ENCODE results near the gene SASH1. TPM values are rescaled to one million over a fixed set of nuclear protein-coding genes. Genes with fewer than 3 reads are reported as not detected.

Gene SASH1
- total RNA-seq, 1 experiment from 2014 or later = 33.2 TPM

- Mint-ChIP-seq H3K4me1 (peaks cover 13 to 14% of the 10 kb centered on the region in 2 experiments), H3K27ac (no peak overlapping the region), H3K9me3 (no peaks in the 10 kb centered on the region; a peak in 1 of 5 replicates), H3K36me3 (ENCODE audit: insufficient read depth in 1 of 3, low read depth in 3 of 3) (no peaks in the 10 kb centered on the region), H3K4me3 (no peak overlapping the region), H3K27me3 (ENCODE audit: low read depth) (no peaks in the 10 kb centered on the region)
- Histone ChIP-seq H2BK15ac (ENCODE audit: low read depth, low read length) (no peak overlapping the region), H3K23me2 (ENCODE audit: insufficient read length, low read depth, low read length, poor library complexity, severe bottlenecking) (no peaks in the 10 kb centered on the region), H3K4ac (ENCODE audit: low read depth, low read length) (no peak overlapping the region), H2BK120ac (ENCODE audit: low read depth, low read length, poor library complexity, severe bottlenecking) (no peak overlapping the region), H4K5ac (ENCODE audit: insufficient read length, low read depth, low read length) (no peak overlapping the region), H3K56ac (ENCODE audit: insufficient read length, low read depth, low read length) (no peak overlapping the region), H2BK5ac (ENCODE audit: insufficient read length, low read length) (no peak overlapping the region), H3K27ac (ENCODE audit: insufficient read length, low read depth, low read length) (no peak overlapping the region), H4K8ac (replicated peaks; ENCODE audit: insufficient read length, low read depth, low read length) (no peak overlapping the region), H3K4me1 (ENCODE audit: insufficient read depth, low read length) (no peaks in the 10 kb centered on the region; the same call in 1 of the 2 replicates), H3K18ac (ENCODE audit: insufficient read length, low read depth, low read length) (no peak overlapping the region), H3K9me3 (ENCODE audit: control insufficient read depth, low read depth, low read length) (no peaks in the 10 kb centered on the region), H3K23ac (ENCODE audit: insufficient read length, low read depth, low read length) (no peak overlapping the region), H2AK5ac (ENCODE audit: insufficient read length, low read length) (no peak overlapping the region), H4K20me1 (ENCODE audit: control insufficient read depth, insufficient read depth, insufficient read length) (no peaks in the 10 kb centered on the region), H3T11ph (ENCODE audit: low read length) (no peak overlapping the region), H3K4me2 (ENCODE audit: insufficient read depth, insufficient read length, low read length) (no peak overlapping the region), H2BK12ac (ENCODE audit: insufficient read length, low read depth, low read length) (no peak overlapping the region), H3K27me3 (ENCODE audit: insufficient read depth, low read length) (no peaks in the 10 kb centered on the region), H2AFZ (ENCODE audit: low read length) (no peak overlapping the region), H3K79me1 (ENCODE audit: insufficient read depth, low read depth, low read length, poor library complexity, severe bottlenecking) (no peaks in the 10 kb centered on the region), H3K9ac (ENCODE audit: extremely low read depth, insufficient read length, low read length) (no peak overlapping the region), H3K79me2 (ENCODE audit: insufficient read depth, low read length) (no peaks in the 10 kb centered on the region), H3K14ac (ENCODE audit: insufficient read depth, low read length) (no peak overlapping the region), H2BK20ac (ENCODE audit: low read depth, low read length, poor library complexity, severe bottlenecking) (no peak overlapping the region), H4K91ac (ENCODE audit: insufficient read length, low read depth, low read length) (no peak overlapping the region)
- no CpG with 5 or more reads among the region's 2 CpGs for WGBS (ENCODE audit: extremely low coverage, insufficient read length, low lambda C conversion rate)
- DNase-seq = no peak
- TF ChIP-seq, protein P1, sequence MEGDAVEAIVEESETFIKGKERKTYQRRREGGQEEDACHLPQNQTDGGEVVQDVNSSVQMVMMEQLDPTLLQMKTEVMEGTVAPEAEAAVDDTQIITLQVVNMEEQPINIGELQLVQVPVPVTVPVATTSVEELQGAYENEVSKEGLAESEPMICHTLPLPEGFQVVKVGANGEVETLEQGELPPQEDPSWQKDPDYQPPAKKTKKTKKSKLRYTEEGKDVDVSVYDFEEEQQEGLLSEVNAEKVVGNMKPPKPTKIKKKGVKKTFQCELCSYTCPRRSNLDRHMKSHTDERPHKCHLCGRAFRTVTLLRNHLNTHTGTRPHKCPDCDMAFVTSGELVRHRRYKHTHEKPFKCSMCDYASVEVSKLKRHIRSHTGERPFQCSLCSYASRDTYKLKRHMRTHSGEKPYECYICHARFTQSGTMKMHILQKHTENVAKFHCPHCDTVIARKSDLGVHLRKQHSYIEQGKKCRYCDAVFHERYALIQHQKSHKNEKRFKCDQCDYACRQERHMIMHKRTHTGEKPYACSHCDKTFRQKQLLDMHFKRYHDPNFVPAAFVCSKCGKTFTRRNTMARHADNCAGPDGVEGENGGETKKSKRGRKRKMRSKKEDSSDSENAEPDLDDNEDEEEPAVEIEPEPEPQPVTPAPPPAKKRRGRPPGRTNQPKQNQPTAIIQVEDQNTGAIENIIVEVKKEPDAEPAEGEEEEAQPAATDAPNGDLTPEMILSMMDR (conservative IDR thresholded peaks at IDR 0.05) = no peak
These were observed 24.9 kb upstream of the SASH1 start for GRCh38 chr6:148317739-148318138.
